H1 (cell line): ENCODE results near the gene AGBL1. TPM values are rescaled to one million over a fixed set of nuclear protein-coding genes. Genes with fewer than 3 reads are reported as not detected.

Experiments used
- CTCF ChIA-PET: fragments of 300-600 bp; sonication (Branson Sonifier 250); formaldehyde crosslinking; loops from one replicate; lab custom pipeline; 2021; ENCODE audit not compliant: partially characterized antibody; lab: Charles Lee
- POLR2A ChIA-PET: fragments of 300-600 bp; sonication (Branson Sonifier 250); formaldehyde crosslinking; loops from one replicate; lab custom pipeline; 2021; ENCODE audit warnings: inconsistent platforms; ENCODE audit not compliant: partially characterized antibody; lab: Charles Lee
- DNase-seq, 2 experiments: peaks; one replicate each; pipeline versions ENCODE4 v3.0.0 to v3.0.0-alpha.2; 2010 to 2022; ENCODE audit warnings: low spot score in 2 of 2, low read depth in 1 of 2, mixed read lengths in 1 of 2
- FAIRE-seq: peaks from 2 replicates; lab custom pipeline; 2011; peaks lifted over from hg19 to GRCh38; lab: Jason Lieb, UNC
- H2AFZ ChIP-seq: 2 replicates; pipeline ENCODE4 v1.8.1; 2012; ENCODE audit warnings: low read length, inconsistent platforms
- H2AK5ac ChIP-seq: 2 replicates; pipeline ENCODE4 v1.6.1; 2013; ENCODE audit warnings: low read depth, low read length
- H2BK120ac ChIP-seq: replicated peaks from 2 replicates; pipeline ENCODE3; 2013; ENCODE audit warnings: low read depth, low read length, inconsistent platforms
- H2BK12ac ChIP-seq: 2 replicates; pipeline ENCODE4 v1.6.1; 2013; ENCODE audit warnings: low read depth, low read length
- H2BK15ac ChIP-seq: 2 replicates; pipeline ENCODE4 v1.6.1; 2013; ENCODE audit warnings: low read length
- H2BK20ac ChIP-seq: 2 replicates; pipeline ENCODE4 v1.6.1; 2013; ENCODE audit warnings: low read length
- H2BK5ac ChIP-seq: 2 replicates; pipeline ENCODE4 v1.6.1; 2013; ENCODE audit warnings: low read depth, low read length
- H3K14ac ChIP-seq: 2 replicates; pipeline ENCODE4 v1.6.1; 2013; ENCODE audit warnings: inconsistent platforms; ENCODE audit not compliant: insufficient read length
- H3K18ac ChIP-seq: 2 replicates; pipeline ENCODE4 v1.6.1; 2013; ENCODE audit warnings: low read length; ENCODE audit errors: extremely low read depth
- H3K23ac ChIP-seq: 2 replicates; pipeline ENCODE4 v1.6.1; 2013; ENCODE audit warnings: inconsistent platforms; ENCODE audit not compliant: insufficient read length
- H3K23me2 ChIP-seq: 2 replicates; pipeline ENCODE4 v1.6.1; 2013; ENCODE audit warnings: low read depth, low read length
- H3K27ac ChIP-seq: 2 replicates; pipeline ENCODE4 v1.6.1; 2011; ENCODE audit warnings: low read depth, low read length, inconsistent platforms
- H3K27me3 ChIP-seq, 4 experiments: replicated peaks in 1 of 4; 1 replicate in 1 of 4; 2 replicates in 3 of 4; pipeline versions ENCODE4 v1.6.1 to v1.8.1; 2011 to 2013; ENCODE audit warnings: low read length in 3 of 4, mild to moderate bottlenecking in 3 of 4, inconsistent platforms in 2 of 4, mixed read lengths in 2 of 4, moderate library complexity in 1 of 4; ENCODE audit not compliant: control insufficient read depth in 3 of 4, insufficient read depth in 3 of 4; ENCODE audit errors: extremely low read depth in 1 of 4
- H3K36me3 ChIP-seq, 4 experiments: 2 replicates each; pipeline versions ENCODE4 v1.6.1 to v1.8.1; 2011 to 2013; ENCODE audit warnings: mild to moderate bottlenecking in 4 of 4, low read length in 3 of 4, moderate library complexity in 2 of 4, control low read depth in 1 of 4, inconsistent platforms in 1 of 4; ENCODE audit not compliant: insufficient read depth in 4 of 4, control insufficient read depth in 2 of 4
- H3K4ac ChIP-seq: replicated peaks from 2 replicates; pipeline ENCODE3; 2013; ENCODE audit warnings: low read length, low read depth, mixed read lengths, inconsistent platforms; ENCODE audit not compliant: insufficient read length
- H3K4me1 ChIP-seq, 4 experiments: replicated peaks in 1 of 4; 1 replicate in 1 of 4; 2 replicates in 3 of 4; pipeline versions ENCODE4 v1.6.1 to v1.8.1; 2011 to 2013; ENCODE audit warnings: low read length in 3 of 4, inconsistent platforms in 2 of 4, mixed read lengths in 1 of 4; ENCODE audit not compliant: insufficient read depth in 4 of 4, control insufficient read depth in 3 of 4
- H3K4me2 ChIP-seq, 2 experiments: 2 replicates each; pipeline versions ENCODE4 v1.6.1 to v1.8.1; 2011 to 2013; ENCODE audit warnings: low read depth in 2 of 2, low read length in 2 of 2, control low read depth in 1 of 2, inconsistent platforms in 1 of 2, mild to moderate bottlenecking in 1 of 2; ENCODE audit not compliant: insufficient read depth in 1 of 2
- H3K4me3 ChIP-seq, 4 experiments: fragments of 200-600, 300-600 bp in 1 of 4; sonication (generic), shearing (Covaris generic), sonication (Bioruptor Twin) in 1 of 4; 2 replicates each; pipeline versions ENCODE4 v1.5.1 to v1.8.1; 2011 to 2016; ENCODE audit warnings: low read length in 4 of 4, low read depth in 3 of 4, control low read depth in 2 of 4, inconsistent platforms in 2 of 4, mild to moderate bottlenecking in 2 of 4, mixed read lengths in 1 of 4, moderate library complexity in 1 of 4; ENCODE audit not compliant: insufficient read depth in 2 of 4; ENCODE audit errors: extremely low read depth in 1 of 4
- H3K56ac ChIP-seq: replicated peaks from 2 replicates; pipeline ENCODE3; 2013; ENCODE audit warnings: low read depth, mild to moderate bottlenecking, mixed read lengths, low read length, inconsistent platforms; ENCODE audit not compliant: insufficient read length
- H3K79me1 ChIP-seq: 2 replicates; pipeline ENCODE4 v1.6.1; 2013; ENCODE audit warnings: low read depth, low read length, control low read depth
- H3K79me2 ChIP-seq, 2 experiments: 2 replicates each; pipeline versions ENCODE4 v1.6.1 to v1.8.1; 2012 to 2013; ENCODE audit warnings: low read length in 2 of 2, mild to moderate bottlenecking in 2 of 2, inconsistent platforms in 1 of 2; ENCODE audit not compliant: insufficient read depth in 2 of 2, control insufficient read depth in 1 of 2
- H3K9ac ChIP-seq, 4 experiments: replicated peaks in 1 of 4; 1 replicate in 1 of 4; 2 replicates in 3 of 4; pipeline versions ENCODE4 v1.6.1 to v1.8.1; 2011 to 2013; ENCODE audit warnings: low read depth in 3 of 4, low read length in 3 of 4, control low read depth in 2 of 4, mild to moderate bottlenecking in 2 of 4, moderate library complexity in 2 of 4, inconsistent platforms in 1 of 4; ENCODE audit errors: extremely low read depth in 1 of 4
- H3K9me3 ChIP-seq, 2 experiments: 2 replicates each; pipeline versions ENCODE4 v1.6.1 to v1.8.1; 2012 to 2013; ENCODE audit warnings: mild to moderate bottlenecking in 2 of 2, moderate library complexity in 2 of 2, control low read depth in 1 of 2, inconsistent platforms in 1 of 2, low read depth in 1 of 2, low read length in 1 of 2, mixed read lengths in 1 of 2; ENCODE audit not compliant: insufficient read depth in 2 of 2
- H4K20me1 ChIP-seq, 2 experiments: replicated peaks in 1 of 2; 2 replicates each; pipeline versions ENCODE3 to v1.8.1; 2011 to 2013; ENCODE audit warnings: inconsistent platforms in 2 of 2, low read length in 2 of 2, mild to moderate bottlenecking in 1 of 2; ENCODE audit not compliant: insufficient read depth in 2 of 2, control insufficient read depth in 1 of 2
- H4K5ac ChIP-seq: 2 replicates; pipeline ENCODE4 v1.6.1; 2013; ENCODE audit warnings: low read length, low read depth, mixed read lengths, inconsistent platforms; ENCODE audit not compliant: insufficient read length
- H4K8ac ChIP-seq: 2 replicates; pipeline ENCODE4 v1.8.0; 2013; ENCODE audit warnings: mild to moderate bottlenecking, moderate library complexity, low read length, inconsistent platforms; ENCODE audit not compliant: insufficient read depth; ENCODE audit errors: extremely low read depth
- H4K91ac ChIP-seq: replicated peaks from 2 replicates; pipeline ENCODE3; 2013; ENCODE audit warnings: low read length, mixed read lengths, inconsistent platforms; ENCODE audit not compliant: insufficient read length
- GABPA ChIP-seq: IDR thresholded peaks from 2 replicates; pipeline ENCODE4 v1.6.1; 2011; ENCODE audit warnings: mild to moderate bottlenecking, low read length, moderate library complexity, borderline replicate concordance; ENCODE audit not compliant: insufficient read depth
- NRF1 ChIP-seq: IDR thresholded peaks from 2 replicates; pipeline ENCODE4 v1.6.1; 2011; ENCODE audit warnings: mild to moderate bottlenecking, low read depth, low read length, improper control_type of control experiment
- RFX5 ChIP-seq: IDR thresholded peaks from 2 replicates; pipeline ENCODE4 v1.6.1; 2011; ENCODE audit warnings: low read depth, low read length, improper control_type of control experiment, borderline replicate concordance
- SP1 ChIP-seq: IDR thresholded peaks from 2 replicates; pipeline ENCODE4 v1.6.1; 2011; ENCODE audit warnings: low read depth, low read length
- WGBS, 2 experiments: shearing (Covaris generic) in 1 of 2; methylation state at CpG; one replicate each; pipeline versions ENCODE4 v1.1.6 to v1.1.7; 2013 to 2015; ENCODE audit warnings: low lambda C conversion rate in 2 of 2, mixed read lengths in 2 of 2, inconsistent platforms in 1 of 2, low coverage in 1 of 2, missing lambda C conversion rate in 1 of 2; ENCODE audit not compliant: insufficient replicate concordance in 2 of 2, insufficient coverage in 1 of 2, insufficient read length in 1 of 2; ENCODE audit errors: extremely low coverage in 1 of 2, missing lambda C conversion rate in 1 of 2; 5-methylcytosine and 5-hydroxymethylcytosine counted together
- polyA plus RNA-seq, 7 experiments: library from polyadenylated mRNA; depleted of rRNA in 3 of 7; stranded (reverse) in 5 of 7; unstranded in 2 of 7; fragments of >200 nt in 5 of 7; fragments of 200-250 nt in 2 of 7; gene quantifications; 1 replicate in 5 of 7; 2 replicates in 1 of 7; 4 replicates in 1 of 7; pipeline versions ENCODE4 v1.2.1 to v1.2.3, GENCODE V29; 2011 to 2013; ENCODE audit warnings: missing spikeins in 2 of 7, mixed read lengths in 2 of 7
- total RNA-seq: library from RNA; stranded (reverse); fragmentation: NEBNext Ultra II Directional; extraction: Animal tissue kit (Norgen Biotek cat#: 25700); gene quantifications from 2 replicates; pipeline ENCODE4 v1.2.1, GENCODE V29; 2021

The AGBL1 gene
- total and polyA plus RNA-seq, 2 of the 8 experiments (the other 6 are each of a cell fraction or from before 2014, with no cell fraction given) = not detected

GRCh38 chr15:86312486-86312885 is 232.8 kb downstream of the AGBL1 start:
- CTCF ChIA-PET = interaction anchor here (0.9 to 1.0 kb wide), 3 partner anchors 67 to 430 kb away, joined by 3 to 4 read pairs (median 3); no protein-coding TSS in a partner anchor

More at GRCh38 chr15:86312486-86312885, 232.8 kb downstream of the AGBL1 start:
- Histone ChIP-seq H3K23me2 (no peaks in the 10 kb centered on the region), H3K18ac (no peak overlapping the region), H3K4ac (no peak overlapping the region), H3K4me3 (no peak overlapping the region), H3K79me2 (no peaks in the 10 kb centered on the region), H2AFZ (no peak overlapping the region), H2BK120ac (no peak overlapping the region), H3K79me1 (no peaks in the 10 kb centered on the region), H4K91ac (no peak overlapping the region), H2BK15ac (no peak overlapping the region), H3K56ac (no peak overlapping the region), H2AK5ac (no peak overlapping the region), H2BK20ac (no peak overlapping the region), H4K5ac (no peak overlapping the region), H2BK12ac (no peak overlapping the region), H2BK5ac (no peak overlapping the region), H3K4me1 (no peaks in the 10 kb centered on the region), H3K9ac (no peak overlapping the region), H3K4me2 (no peak overlapping the region), H3K14ac (no peak overlapping the region), H3K23ac (no peak overlapping the region), H3K36me3 (no peaks in the 10 kb centered on the region), H3K27ac (no peak overlapping the region), H3K27me3 (no peaks in the 10 kb centered on the region), H4K20me1 (no peaks in the 10 kb centered on the region), H4K8ac (no peak overlapping the region), H3K9me3 (no peaks in the 10 kb centered on the region)
- no peak for DNase-seq
- POLR2A ChIA-PET = no interaction called here
- no peak for FAIRE-seq
- 86% methylated on average over 4 of the region's 4 CpGs; no CpG with 5 or more reads in 1 of the 2 experiments for WGBS, 2 experiments
- TF ChIP-seq NRF1 = no peak
- no peak for TF ChIP-seq GABPA
- TF ChIP-seq SP1 = no peak
- no peak for TF ChIP-seq RFX5
